Loucy (cell line): ENCODE measurements around the gene OTC.

Experiments
- H2AFZ ChIP-seq: fragments of 200-600 bp; sonication (generic); 2 replicates; pipeline ENCODE4 v1.6.0; 2016; ENCODE audit warnings: antibody characterized with exemption, mild to moderate bottlenecking, low read length, moderate library complexity
- H3F3A ChIP-seq: fragments of 200-600 bp; 2 replicates; pipeline ENCODE4 v1.6.0; 2016; ENCODE audit warnings: antibody characterized with exemption, low read depth, mild to moderate bottlenecking
- H3K27me3 ChIP-seq: fragments of 200-600 bp; sonication (generic); 2 replicates; pipeline ENCODE4 v1.6.1; 2014; ENCODE audit warnings: low read length, mild to moderate bottlenecking; ENCODE audit not compliant: insufficient read depth, poor library complexity, severe bottlenecking
- H3K36me3 ChIP-seq: fragments of 200-600 bp; sonication (generic); 2 replicates; pipeline ENCODE4 v1.6.1; 2016; ENCODE audit warnings: low read length; ENCODE audit not compliant: insufficient read depth
- H3K4me1 ChIP-seq: fragments of 200-600 bp; sonication (generic); 2 replicates; pipeline ENCODE4 v1.5.1; 2014; ENCODE audit warnings: low read length, mild to moderate bottlenecking; ENCODE audit not compliant: insufficient read depth, poor library complexity, severe bottlenecking
- H3K4me2 ChIP-seq: fragments of 200-600 bp; sonication (generic); 2 replicates; pipeline ENCODE4 v1.6.0; 2014; ENCODE audit warnings: antibody characterized with exemption, low read length, low read depth, mild to moderate bottlenecking; ENCODE audit not compliant: poor library complexity, severe bottlenecking
- H3K4me3 ChIP-seq: fragments of 200-600 bp; sonication (generic); 2 replicates; pipeline ENCODE4 v1.5.1; 2014; ENCODE audit warnings: low read length, mild to moderate bottlenecking, mixed read lengths; ENCODE audit not compliant: poor library complexity, severe bottlenecking
- H3K79me2 ChIP-seq: fragments of 200-600 bp; sonication (generic); 2 replicates; pipeline ENCODE4 v1.6.1; 2014; ENCODE audit warnings: low read length; ENCODE audit not compliant: insufficient read depth
- H3K9ac ChIP-seq: fragments of 200-600 bp; sonication (generic); 2 replicates; pipeline ENCODE4 v1.6.0; 2014; ENCODE audit warnings: mild to moderate bottlenecking, low read depth, low read length, moderate library complexity; ENCODE audit not compliant: poor library complexity, severe bottlenecking
- H3K9me2 ChIP-seq: fragments of 200-600 bp; sonication (generic); replicated peaks from 2 replicates; pipeline ENCODE4 v1.6.1; 2016; ENCODE audit warnings: low read depth, low read length, mixed read lengths
- H3K9me3 ChIP-seq: fragments of 200-600 bp; sonication (generic); 2 replicates; pipeline ENCODE4 v1.6.1; 2014; ENCODE audit warnings: mild to moderate bottlenecking, antibody characterized with exemption, low read length, low read depth; ENCODE audit not compliant: insufficient read depth
- H4K20me1 ChIP-seq: fragments of 200-600 bp; sonication (generic); 2 replicates; pipeline ENCODE4 v1.6.0; 2014; ENCODE audit warnings: antibody characterized with exemption, low read length, mild to moderate bottlenecking; ENCODE audit not compliant: insufficient read depth, poor library complexity, severe bottlenecking
- CTCF ChIP-seq: fragments of 200-600 bp; sonication (generic); conservative IDR thresholded peaks from 2 replicates; pipeline ENCODE4 v1.5.1; 2014; ENCODE audit warnings: mild to moderate bottlenecking, antibody characterized with exemption, low read length
- EZH2phosphoT487 ChIP-seq: fragments of 200-600 bp; IDR thresholded peaks from 2 replicates; pipeline ENCODE4 v1.6.1; 2018; ENCODE audit warnings: antibody characterized with exemption, mild to moderate bottlenecking, moderate library complexity, borderline replicate concordance

The OTC gene

DNA sequence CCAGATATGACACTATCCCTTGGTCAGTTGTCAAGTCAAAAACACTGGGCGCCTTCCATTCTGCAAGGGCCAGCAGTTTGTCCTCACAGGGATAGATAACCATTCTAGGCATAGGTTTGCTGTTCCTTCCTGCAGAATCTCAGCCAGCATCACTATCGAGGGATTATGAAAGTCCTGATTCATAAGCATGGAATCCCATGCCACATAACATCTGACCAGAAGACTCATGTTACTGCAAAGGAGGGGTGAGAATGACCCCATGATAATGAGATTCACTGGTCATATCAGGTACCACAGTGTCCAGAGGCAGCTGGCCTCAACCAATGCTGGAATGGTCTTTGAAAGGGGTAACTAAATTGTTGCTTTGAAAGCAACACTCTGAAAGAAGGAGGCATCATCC, 84.7 kb downstream of the OTC start:
- Histone ChIP-seq H3F3A (no peaks in the 10 kb centered on the region), H3K4me2 (no peak overlapping the region), H3K9me2 (no peaks in the 10 kb centered on the region), H4K20me1 (no peaks in the 10 kb centered on the region), H3K4me3 (no peak overlapping the region), H3K9ac (no peak overlapping the region), H2AFZ (no peak overlapping the region), H3K9me3 (no peaks in the 10 kb centered on the region), H3K79me2 (no peaks in the 10 kb centered on the region), H3K4me1 (no peaks in the 10 kb centered on the region), H3K36me3 (no peaks in the 10 kb centered on the region), H3K27me3 (no peaks in the 10 kb centered on the region)
- TF ChIP-seq CTCF (no peak), EZH2phosphoT487 (no peak)

DNA sequence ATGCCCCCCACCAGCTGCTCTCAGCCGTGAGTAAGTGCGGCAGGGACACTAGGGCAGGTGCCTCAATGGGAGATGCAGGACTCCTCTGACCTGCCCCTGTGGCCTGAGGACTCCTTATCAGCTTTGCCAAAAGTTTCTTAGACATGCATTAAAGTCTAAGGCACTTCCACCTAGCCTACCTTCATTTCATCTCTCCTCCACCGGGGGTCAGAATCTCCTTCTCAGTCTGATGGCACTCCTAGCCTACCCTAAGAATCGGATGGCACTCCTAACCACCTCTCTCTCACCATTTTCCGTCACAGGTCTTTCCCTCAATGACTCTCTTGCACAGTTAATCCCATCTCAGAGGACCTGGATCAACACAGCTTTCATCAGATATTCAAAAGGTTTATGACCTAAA, 85.9 kb downstream of the OTC start:
- H3K9me2 ChIP-seq: no peaks in the 10 kb centered on the region
- H3K4me1 ChIP-seq: no peaks in the 10 kb centered on the region
- H3K27me3 ChIP-seq: no peaks in the 10 kb centered on the region
- no peaks in the 10 kb centered on the region for H3K36me3 ChIP-seq
- no peak overlapping the region for H3K4me2 ChIP-seq
- H2AFZ ChIP-seq: no peak overlapping the region
- H3K4me3 ChIP-seq: no peak overlapping the region
- H3K79me2 ChIP-seq: no peaks in the 10 kb centered on the region
- no peak overlapping the region for H3K9ac ChIP-seq
- no peaks in the 10 kb centered on the region for H3K9me3 ChIP-seq
- TF ChIP-seq EZH2phosphoT487 (no peak), CTCF (peak; percentile 54)
- H3F3A ChIP-seq: no peaks in the 10 kb centered on the region
- H4K20me1 ChIP-seq: no peaks in the 10 kb centered on the region

DNA sequence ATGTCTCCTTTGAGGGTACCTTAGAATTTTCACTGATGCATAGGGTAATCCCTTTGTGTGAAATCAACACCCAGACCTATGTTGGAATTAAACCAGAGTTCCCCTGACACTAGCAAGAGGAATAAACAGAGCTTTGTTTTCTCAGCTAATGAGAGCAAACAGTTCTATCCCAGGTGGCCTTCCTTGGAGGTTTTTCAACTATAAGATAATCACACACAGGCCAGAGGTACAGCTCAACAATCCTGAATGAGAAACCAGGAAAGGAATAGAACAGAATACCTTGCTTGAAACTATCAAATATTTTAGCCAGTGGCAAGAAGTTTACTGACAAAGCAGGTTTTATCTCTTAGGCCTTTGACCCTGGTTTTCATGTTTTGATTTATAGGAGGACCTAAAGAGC, 100.2 kb downstream of the OTC start:
- Histone ChIP-seq H3K4me2 (no peak overlapping the region), H3F3A (no peaks in the 10 kb centered on the region), H2AFZ (no peak overlapping the region), H3K9me3 (no peaks in the 10 kb centered on the region; the same call in 1 of the 2 replicates), H3K9ac (no peak overlapping the region), H3K27me3 (no peaks in the 10 kb centered on the region), H3K4me1 (no peaks in the 10 kb centered on the region), H3K4me3 (no peak overlapping the region), H4K20me1 (no peaks in the 10 kb centered on the region), H3K36me3 (no peaks in the 10 kb centered on the region), H3K79me2 (no peaks in the 10 kb centered on the region), H3K9me2 (no peaks in the 10 kb centered on the region)
- no peak for TF ChIP-seq EZH2phosphoT487
- TF ChIP-seq CTCF: no peak
